Immature natural killer cell (primary cell): ENCODE data around the gene LRRC70. TPM values are rescaled to one million over a fixed set of nuclear protein-coding genes. Genes with fewer than 3 reads are reported as not detected.

ENCODE experiments used
- DNase-seq, 3 donors: peaks; one replicate each; pipeline ENCODE4 v3.0.0; 2022; ENCODE audit warnings: mixed read lengths in 1 of 3
- H3K27ac Mint-ChIP-seq, 6 donors: one replicate each; pipeline ENCODE4 v1.8.0; 2020; ENCODE audit warnings: mixed read lengths in 6 of 6, mild to moderate bottlenecking in 5 of 6, inconsistent platforms in 4 of 6, moderate library complexity in 3 of 6
- H3K27me3 Mint-ChIP-seq, 3 donors: one replicate each; pipeline ENCODE4 v1.8.0; 2020 to 2021; ENCODE audit warnings: low read depth in 3 of 3, mild to moderate bottlenecking in 3 of 3, mixed read lengths in 3 of 3, moderate library complexity in 3 of 3, inconsistent platforms in 1 of 3
- H3K36me3 Mint-ChIP-seq, 3 donors: one replicate each; pipeline ENCODE4 v1.8.0; 2020; ENCODE audit warnings: mixed read lengths in 3 of 3, inconsistent platforms in 2 of 3, mild to moderate bottlenecking in 2 of 3
- H3K4me1 Mint-ChIP-seq, 2 donors: one replicate each; pipeline ENCODE4 v1.8.0; 2020; ENCODE audit warnings: inconsistent platforms in 2 of 2, mild to moderate bottlenecking in 2 of 2, mixed read lengths in 2 of 2, moderate library complexity in 1 of 2
- H3K4me3 Mint-ChIP-seq, 5 donors: one replicate each; pipeline ENCODE4 v1.8.0; 2020; ENCODE audit warnings: mild to moderate bottlenecking in 5 of 5, mixed read lengths in 5 of 5, inconsistent platforms in 3 of 5, moderate library complexity in 3 of 5
- H3K9me3 Mint-ChIP-seq, 6 donors: one replicate each; pipeline ENCODE4 v1.8.0; 2020; ENCODE audit warnings: mild to moderate bottlenecking in 6 of 6, mixed read lengths in 6 of 6, inconsistent platforms in 4 of 6, moderate library complexity in 3 of 6
- polyA plus RNA-seq, 3 donors: library from polyadenylated mRNA; unstranded; fragments of 300-500 nt; fragmentation: Illumina TruSeq; gene quantifications; one replicate each; pipeline ENCODE4 v1.2.3, GENCODE V29; 2021

Gene LRRC70
- polyA plus RNA-seq, 3 donors from 2014 or later: 4.4 to 13.5 TPM; not detected in 1

DNA sequence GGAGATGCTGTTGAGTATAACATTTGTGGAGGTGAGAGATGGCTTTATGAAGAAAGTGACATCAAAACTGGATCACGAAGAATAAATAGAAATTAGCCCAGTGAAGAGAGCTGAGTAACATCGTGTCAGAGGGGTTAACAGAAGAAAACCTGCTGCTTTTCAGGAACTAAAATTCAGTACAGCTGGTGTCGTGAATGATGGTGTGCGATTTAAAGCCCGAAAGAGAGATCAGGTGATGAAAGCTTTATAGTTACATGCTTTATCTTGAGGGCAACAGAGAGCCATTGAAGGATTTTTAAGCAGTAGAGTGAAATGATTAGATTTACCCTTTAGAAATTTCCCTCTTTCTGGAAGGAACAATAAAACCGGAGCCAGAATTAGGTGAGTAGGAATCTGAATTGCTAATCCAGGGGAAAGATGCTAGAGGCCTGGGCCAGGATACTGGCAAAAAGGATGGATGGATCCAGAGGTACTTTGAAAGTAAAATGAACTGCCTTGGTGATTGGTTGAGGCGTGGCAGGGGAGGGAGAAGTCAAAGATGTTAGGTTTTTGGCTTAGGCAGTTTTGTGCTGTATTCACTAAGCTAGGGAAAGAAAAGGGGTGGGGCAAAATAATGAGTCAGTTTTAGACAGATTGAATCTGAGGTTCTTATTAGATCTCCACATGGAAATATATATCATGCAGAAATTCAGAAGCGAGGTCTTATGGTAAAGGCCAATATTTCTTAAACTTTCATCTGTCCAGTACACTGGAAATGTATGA is 3.4 kb downstream of the LRRC70 start:
- Mint-ChIP-seq H3K4me1 (peaks cover 57 to 88% of the 10 kb centered on the region in 2 donors), H3K36me3 (peaks cover 0 to 4% (median 3%) of the 10 kb centered on the region in 3 donors), H3K4me3 (peak overlapping the region; percentile 70 to 86 (median 81)), H3K9me3 (no peaks in the 10 kb centered on the region), H3K27me3 (peaks cover 2 to 3% (median 3%) of the 10 kb centered on the region in 3 donors), H3K27ac (peak overlapping the region; percentile 87 to 97 (median 90))
- no peak for DNase-seq

DNA sequence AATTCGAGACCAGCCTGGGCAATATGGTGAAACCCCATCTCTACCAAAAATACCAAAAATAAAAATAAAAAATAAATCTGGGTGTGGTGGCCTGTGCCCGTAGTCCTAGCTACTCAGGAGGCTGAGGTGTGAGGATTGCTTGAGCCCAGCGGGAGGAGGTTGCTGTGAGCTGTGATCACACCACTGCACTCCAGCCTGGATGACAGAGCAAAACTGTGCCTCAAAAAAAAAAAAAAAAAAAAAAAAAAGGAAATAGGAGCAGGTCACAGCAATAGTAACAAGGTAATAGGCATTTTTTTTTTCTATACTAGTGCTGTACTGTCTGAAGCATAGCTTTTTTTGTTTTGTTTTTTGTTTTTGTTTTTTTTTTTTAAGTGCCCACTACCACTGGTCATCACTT is 5.8 kb downstream of the LRRC70 start:
- Mint-ChIP-seq H3K27ac (peak overlapping the region in 1 of 6 donors; percentile 60), H3K36me3 (peaks cover 4 to 11% (median 10%) of the 10 kb centered on the region in 3 donors), H3K4me1 (peaks cover 50 to 89% of the 10 kb centered on the region in 2 donors), H3K27me3 (peaks cover 0 to 2% (median 0%) of the 10 kb centered on the region in 3 donors), H3K9me3 (no peaks in the 10 kb centered on the region), H3K4me3 (no peak overlapping the region)
- no peak for DNase-seq

DNA sequence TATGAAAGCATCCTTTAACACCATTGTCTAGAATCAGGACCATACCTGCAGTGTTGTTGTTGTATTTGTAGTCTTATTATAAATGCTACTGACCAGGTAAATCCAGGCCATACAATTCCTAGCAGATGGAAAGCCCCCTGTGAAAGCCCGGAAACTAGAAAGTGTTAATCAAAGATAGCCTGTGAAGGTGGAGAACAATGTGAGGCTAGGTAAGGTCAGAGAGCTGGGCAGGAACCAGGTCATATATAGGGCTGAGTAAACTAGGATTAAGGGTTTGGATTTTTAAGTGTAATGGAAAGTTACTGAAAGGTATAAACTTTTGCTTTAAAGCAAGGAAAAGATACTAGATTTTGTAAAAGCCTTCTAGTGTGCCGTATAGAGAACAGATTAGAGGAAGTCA is 6.7 kb downstream of the LRRC70 start:
- no peak for DNase-seq
- H3K36me3 Mint-ChIP-seq: peaks cover 6 to 13% (median 12%) of the 10 kb centered on the region in 3 donors
- H3K27ac Mint-ChIP-seq: peak overlapping the region in 2 of 6 donors; percentile 23 to 60
- no peaks in the 10 kb centered on the region for H3K9me3 Mint-ChIP-seq
- peaks cover 42 to 82% of the 10 kb centered on the region in 2 donors for H3K4me1 Mint-ChIP-seq
- peaks cover 0 to 2% (median 0%) of the 10 kb centered on the region in 3 donors for H3K27me3 Mint-ChIP-seq
- H3K4me3 Mint-ChIP-seq: no peak overlapping the region

DNA sequence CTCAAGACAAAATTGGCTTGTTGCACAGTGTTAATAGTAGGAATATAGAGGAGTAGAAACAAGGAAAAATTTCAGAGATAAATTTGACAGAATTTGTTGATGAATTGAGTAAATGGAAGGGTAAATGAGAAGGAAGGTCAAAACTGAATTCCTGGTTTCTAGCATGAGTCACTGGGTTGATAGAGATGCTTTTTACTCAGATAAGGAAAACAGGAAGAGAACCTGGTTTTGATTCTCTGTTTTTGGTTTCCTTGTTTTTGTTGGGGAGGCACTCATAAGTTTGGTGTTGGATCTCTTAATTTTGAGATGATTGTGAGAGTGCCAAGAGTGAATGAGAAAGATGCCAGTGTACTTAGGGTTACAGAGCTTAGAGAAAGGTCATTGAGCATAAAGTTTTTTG is 7.1 kb downstream of the LRRC70 start:
- H3K27ac Mint-ChIP-seq: peak overlapping the region in 1 of 6 donors; percentile 60

DNA sequence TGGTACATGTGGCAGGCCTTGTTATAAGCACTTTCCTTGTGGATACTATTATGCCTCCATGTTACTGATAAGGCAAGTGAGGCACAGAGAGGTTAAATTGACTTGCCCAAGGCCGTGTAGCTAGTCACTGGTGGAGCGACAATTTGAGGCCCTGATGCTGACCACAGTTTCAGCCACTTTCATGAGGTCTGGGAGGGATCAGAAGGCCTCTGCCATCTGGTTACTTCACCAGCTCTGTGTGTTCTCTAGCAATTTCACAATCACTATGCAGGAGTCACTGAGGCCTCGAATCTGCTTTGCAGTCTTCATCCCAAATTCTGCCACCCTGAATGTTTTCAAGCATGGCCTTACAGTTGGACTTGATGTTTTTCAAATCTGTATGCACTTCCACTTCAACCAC is 9.1 kb downstream of the LRRC70 start:
- Mint-ChIP-seq H3K4me1 (peaks cover 22 to 58% of the 10 kb centered on the region in 2 donors), H3K9me3 (no peaks in the 10 kb centered on the region), H3K36me3 (peaks cover 16 to 25% (median 24%) of the 10 kb centered on the region in 3 donors), H3K4me3 (no peak overlapping the region), H3K27ac (peak overlapping the region in 2 of 6 donors; percentile 9 to 70), H3K27me3 (peaks cover 0 to 2% (median 0%) of the 10 kb centered on the region in 3 donors)
- DNase-seq: no peak

More for the DNA sequence above, 7.1 kb downstream of the LRRC70 start:
- no peak for DNase-seq
- Mint-ChIP-seq H3K4me3 (no peak overlapping the region), H3K9me3 (no peaks in the 10 kb centered on the region), H3K36me3 (peaks cover 6 to 13% (median 12%) of the 10 kb centered on the region in 3 donors), H3K4me1 (peaks cover 38 to 77% of the 10 kb centered on the region in 2 donors), H3K27me3 (peaks cover 0 to 2% (median 0%) of the 10 kb centered on the region in 3 donors)

DNA sequence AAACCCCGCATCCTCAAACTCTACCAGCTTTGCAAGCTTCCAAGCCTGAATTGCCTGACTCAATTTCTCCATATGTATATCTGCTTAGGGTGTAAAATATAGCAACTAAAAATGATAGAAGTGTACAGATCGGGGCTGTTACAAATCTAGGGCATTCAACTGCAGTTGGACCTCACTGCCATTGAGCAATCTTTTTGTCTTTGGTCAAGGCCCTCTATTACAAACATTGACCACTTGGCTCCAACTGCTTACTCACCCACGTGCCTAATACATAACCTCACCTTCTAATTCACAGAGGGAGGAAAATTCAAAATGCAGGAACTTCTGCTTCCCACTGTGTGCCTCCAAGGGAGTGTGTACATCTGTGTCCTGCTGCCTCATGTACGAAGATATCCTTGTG is 10.0 kb downstream of the LRRC70 start:
- Mint-ChIP-seq H3K4me3 (no peak overlapping the region), H3K27me3 (peaks cover 0 to 2% (median 0%) of the 10 kb centered on the region in 3 donors), H3K36me3 (peaks cover 20 to 32% (median 30%) of the 10 kb centered on the region in 3 donors), H3K4me1 (peaks cover 24 to 65% of the 10 kb centered on the region in 2 donors), H3K27ac (no peak overlapping the region), H3K9me3 (no peaks in the 10 kb centered on the region)
- DNase-seq: no peak

DNA sequence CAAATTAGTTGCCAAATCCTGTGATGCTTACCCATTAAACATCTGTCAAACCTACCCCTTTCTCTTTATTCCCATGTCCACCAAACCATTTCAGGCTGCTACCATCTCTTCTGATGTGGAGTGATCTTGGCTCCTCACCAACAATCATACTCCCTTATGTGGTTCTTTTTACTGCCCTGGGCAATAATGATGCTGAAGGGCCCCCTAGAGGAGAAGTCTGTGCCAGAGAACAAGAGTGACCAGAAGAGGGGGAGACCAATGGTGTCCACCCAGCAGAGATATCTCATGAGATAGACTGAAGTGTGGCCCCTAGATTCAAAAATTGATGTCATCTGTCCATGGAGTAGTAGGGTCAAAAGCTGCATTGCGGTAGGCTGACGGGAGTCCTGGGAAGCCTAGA is 10.9 kb downstream of the LRRC70 start:
- no peak for DNase-seq
- Mint-ChIP-seq H3K27me3 (peaks cover 0 to 2% (median 0%) of the 10 kb centered on the region in 3 donors), H3K4me1 (peaks cover 19 to 65% of the 10 kb centered on the region in 2 donors), H3K9me3 (no peaks in the 10 kb centered on the region), H3K27ac (peak overlapping the region in 1 of 6 donors; percentile 20), H3K36me3 (peaks cover 20 to 32% (median 30%) of the 10 kb centered on the region in 3 donors), H3K4me3 (no peak overlapping the region)

DNA sequence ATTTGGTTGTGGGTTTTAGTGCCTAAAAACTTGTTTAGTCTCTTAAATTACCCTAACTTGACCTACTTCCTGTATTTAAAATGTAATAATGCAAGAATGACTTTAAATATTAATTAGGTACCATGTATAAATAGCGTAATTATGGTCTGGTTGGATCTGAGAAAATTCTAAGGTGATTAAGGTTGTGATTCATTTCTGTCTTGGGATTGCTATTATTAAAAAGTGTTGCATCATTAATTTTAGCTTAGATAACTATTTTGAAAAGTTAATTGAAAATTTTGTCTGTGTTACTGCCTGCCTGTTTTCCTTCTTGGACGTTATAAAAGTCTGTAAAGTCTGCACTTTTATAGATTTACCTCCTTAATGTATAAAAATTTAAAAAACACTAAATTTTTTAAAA is 11.8 kb downstream of the LRRC70 start:
- Mint-ChIP-seq H3K36me3 (peaks cover 20 to 32% (median 27%) of the 10 kb centered on the region in 3 donors), H3K9me3 (no peaks in the 10 kb centered on the region), H3K4me3 (no peak overlapping the region), H3K27ac (no peak overlapping the region), H3K4me1 (peaks cover 13 to 65% of the 10 kb centered on the region in 2 donors), H3K27me3 (peaks cover 0 to 2% (median 0%) of the 10 kb centered on the region in 3 donors)
- DNase-seq: no peak

DNA sequence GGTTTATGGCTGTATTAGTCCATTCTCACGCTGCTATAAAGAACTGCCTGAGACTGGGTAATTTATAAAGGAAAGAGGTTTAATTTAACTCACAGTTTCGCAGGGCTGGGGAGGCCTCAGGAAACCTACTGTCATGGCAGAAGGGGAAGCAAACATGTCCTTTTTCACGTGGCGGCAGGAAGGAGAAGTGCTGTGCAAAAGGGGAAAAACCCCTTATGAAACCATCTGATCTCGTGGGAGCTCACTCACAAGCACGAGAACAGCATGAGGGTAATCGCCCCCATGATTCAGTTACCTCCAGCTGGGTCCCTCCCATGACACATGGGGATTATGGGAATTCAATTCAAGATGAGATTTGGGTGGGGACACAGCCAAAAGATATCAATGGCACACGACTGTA is 13.9 kb downstream of the LRRC70 start:
- no peaks in the 10 kb centered on the region for H3K9me3 Mint-ChIP-seq
- peak overlapping the region in 2 of 6 donors; percentile 5 to 10 for H3K27ac Mint-ChIP-seq
- DNase-seq: no peak
- H3K4me1 Mint-ChIP-seq: peaks cover 10 to 67% of the 10 kb centered on the region in 2 donors
- no peak overlapping the region for H3K4me3 Mint-ChIP-seq
- peaks cover 0 to 2% (median 0%) of the 10 kb centered on the region in 3 donors for H3K27me3 Mint-ChIP-seq
- peaks cover 20 to 28% (median 27%) of the 10 kb centered on the region in 3 donors for H3K36me3 Mint-ChIP-seq

DNA sequence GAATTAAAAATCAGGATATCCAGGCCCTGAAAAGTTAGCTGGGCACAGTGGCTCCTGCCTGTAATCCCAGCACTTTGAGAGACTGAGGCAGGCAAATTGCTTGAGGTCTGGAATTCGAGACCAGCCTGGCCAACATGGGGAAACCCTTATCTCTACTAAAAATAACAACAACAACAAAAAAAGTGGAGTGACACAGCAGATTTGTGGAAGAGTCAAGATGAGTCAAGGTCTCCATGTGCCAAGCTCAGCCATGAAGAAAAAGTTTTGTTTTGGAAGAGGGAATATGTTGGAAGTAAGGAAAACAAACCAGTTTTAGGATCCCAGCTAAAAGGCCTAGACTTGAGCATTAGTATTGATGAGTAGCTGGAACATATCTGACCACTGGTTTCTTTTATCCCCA is 14.7 kb downstream of the LRRC70 start:
- H3K27me3 Mint-ChIP-seq: peaks cover 0 to 2% (median 0%) of the 10 kb centered on the region in 3 donors
- no peak overlapping the region for H3K4me3 Mint-ChIP-seq
- H3K27ac Mint-ChIP-seq: peak overlapping the region in 3 of 6 donors; percentile 10 to 63 (median 56)
- H3K9me3 Mint-ChIP-seq: no peaks in the 10 kb centered on the region
- peaks cover 16 to 66% of the 10 kb centered on the region in 2 donors for H3K4me1 Mint-ChIP-seq
- no peak for DNase-seq
- H3K36me3 Mint-ChIP-seq: peaks cover 20 to 28% (median 27%) of the 10 kb centered on the region in 3 donors

DNA sequence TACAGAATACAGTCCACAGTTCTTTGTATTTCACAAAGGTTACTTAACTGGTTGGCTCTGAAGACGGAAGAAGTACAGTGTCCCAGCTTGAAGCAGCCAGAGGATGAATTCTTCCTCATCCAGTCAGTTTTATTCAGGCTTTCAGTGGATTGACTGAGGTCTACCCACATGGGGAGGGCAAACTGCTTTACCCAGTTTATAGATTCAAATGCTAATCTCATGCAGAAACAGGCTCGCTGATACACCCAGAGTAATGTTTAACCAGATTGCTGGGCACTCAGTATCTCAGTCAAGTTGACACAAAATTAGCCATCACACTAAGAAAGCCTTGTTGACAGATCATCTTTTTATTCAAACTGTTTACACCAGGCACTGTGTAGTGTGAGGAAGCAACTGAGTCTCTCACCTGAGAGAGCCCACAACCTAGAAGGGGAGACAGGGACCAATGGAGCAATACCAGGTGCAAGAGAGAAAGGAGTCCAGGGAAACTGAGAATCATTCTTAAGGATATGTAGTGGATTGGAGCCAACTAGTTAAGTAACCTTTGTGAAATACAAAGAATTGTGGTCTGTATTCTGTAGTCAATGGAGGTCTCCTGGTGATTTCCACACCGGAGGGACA is 15.9 kb downstream of the LRRC70 start:
- Mint-ChIP-seq H3K9me3 (no peaks in the 10 kb centered on the region), H3K4me1 (peaks cover 25 to 65% of the 10 kb centered on the region in 2 donors), H3K27me3 (no peaks in the 10 kb centered on the region), H3K4me3 (peak overlapping the region in 2 of 5 donors; percentile 11 to 29), H3K27ac (peak overlapping the region in 3 of 6 donors; percentile 42 to 67 (median 65)), H3K36me3 (peaks cover 14 to 21% (median 18%) of the 10 kb centered on the region in 3 donors)
- DNase-seq: no peak

DNA sequence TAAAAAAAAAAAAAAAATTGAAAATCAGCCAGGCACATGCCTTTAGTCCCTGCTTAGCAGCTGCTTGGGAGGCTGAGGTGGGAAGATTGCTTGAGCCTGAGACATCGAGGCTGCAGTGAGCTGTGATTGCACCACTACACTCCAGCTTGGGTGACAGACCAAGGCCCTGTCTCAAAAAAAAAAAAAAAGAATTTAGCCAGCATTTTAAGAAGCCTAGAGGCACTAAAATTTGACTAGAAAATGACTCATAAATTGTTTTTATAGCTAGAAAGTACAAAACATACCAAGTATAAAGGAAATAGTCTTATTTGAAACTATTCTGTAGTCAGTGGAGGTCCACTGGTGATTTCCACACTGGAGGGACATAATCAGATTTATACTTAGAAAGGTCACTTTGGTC is 17.5 kb downstream of the LRRC70 start:
- peaks cover 33 to 77% of the 10 kb centered on the region in 2 donors for H3K4me1 Mint-ChIP-seq
- no peak overlapping the region for H3K4me3 Mint-ChIP-seq
- H3K36me3 Mint-ChIP-seq: peaks cover 14 to 17% (median 17%) of the 10 kb centered on the region in 3 donors
- no peaks in the 10 kb centered on the region for H3K9me3 Mint-ChIP-seq
- DNase-seq: no peak
- peak overlapping the region in 1 of 6 donors; percentile 18 for H3K27ac Mint-ChIP-seq
- no peaks in the 10 kb centered on the region for H3K27me3 Mint-ChIP-seq

DNA sequence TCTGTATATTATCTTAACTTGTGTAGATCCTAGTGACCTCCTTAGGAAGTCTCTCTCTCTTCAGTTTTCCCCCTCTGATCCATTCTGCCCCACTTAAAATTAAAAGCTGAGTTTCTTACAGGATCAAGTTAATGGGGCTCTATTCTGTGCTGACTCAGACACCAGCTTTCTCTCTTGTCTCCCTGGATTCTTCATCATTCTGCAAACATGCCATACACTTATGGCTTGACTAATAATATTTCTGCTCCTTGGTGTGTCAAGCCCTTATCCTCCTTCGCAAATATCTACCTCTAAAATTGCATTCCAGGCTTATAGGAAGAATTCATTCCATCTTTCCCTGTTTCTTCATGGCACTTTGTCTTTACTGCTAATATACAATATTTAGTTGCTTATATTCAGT is 18.1 kb downstream of the LRRC70 start:
- DNase-seq: no peak
- no peaks in the 10 kb centered on the region for H3K9me3 Mint-ChIP-seq
- H3K36me3 Mint-ChIP-seq: peaks cover 11 to 14% (median 12%) of the 10 kb centered on the region in 3 donors
- H3K27ac Mint-ChIP-seq: peak overlapping the region in 1 of 6 donors; percentile 23
- H3K4me3 Mint-ChIP-seq: no peak overlapping the region
- H3K27me3 Mint-ChIP-seq: no peaks in the 10 kb centered on the region
- H3K4me1 Mint-ChIP-seq: peaks cover 35 to 83% of the 10 kb centered on the region in 2 donors

DNA sequence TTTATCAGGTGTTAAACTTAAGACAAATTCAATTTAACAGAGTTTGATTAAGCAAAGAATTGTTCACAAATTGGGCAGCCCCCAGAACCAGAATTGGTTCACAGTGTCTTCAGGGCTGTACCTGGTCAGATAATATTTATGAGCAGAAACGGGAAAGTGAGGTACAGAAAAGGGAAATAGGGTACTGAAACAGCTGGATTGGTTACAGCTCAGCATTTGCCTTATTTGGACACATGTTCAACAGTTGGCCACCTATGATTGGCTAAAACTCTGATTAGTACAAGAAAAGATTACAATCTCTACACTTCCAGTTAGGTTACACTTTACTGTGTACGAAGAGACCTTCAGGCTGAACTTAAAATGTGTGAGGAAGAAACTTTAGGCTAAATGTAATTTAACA is 18.7 kb downstream of the LRRC70 start:
- Mint-ChIP-seq H3K9me3 (no peaks in the 10 kb centered on the region), H3K4me1 (peaks cover 40 to 90% of the 10 kb centered on the region in 2 donors), H3K36me3 (peaks cover 8 to 10% (median 10%) of the 10 kb centered on the region in 3 donors), H3K4me3 (no peak overlapping the region), H3K27me3 (no peaks in the 10 kb centered on the region), H3K27ac (no peak overlapping the region)
- no peak for DNase-seq
